ENCODE data around the gene CAMK2D.

The CAMK2D gene

GRCh38 chr4:113596396-113596795, 165.1 kb downstream of the CAMK2D start:
- no peak for DNase-seq (ENCODE audit: low read depth)

GRCh38 chr4:113594231-113594556, 167.3 kb downstream of the CAMK2D start:
- H3K36me3 ChIP-seq (ENCODE audit: control insufficient read depth, insufficient read depth, low read length, severe bottlenecking): peaks cover 26% of the 10 kb centered on the region
- H3K4me3 ChIP-seq (ENCODE audit: low read length): no peak overlapping the region

More at GRCh38 chr4:113596396-113596795, 165.1 kb downstream of the CAMK2D start:
- Histone ChIP-seq H3K9ac (ENCODE audit: low read length) (no peak overlapping the region), H3K4me3 (ENCODE audit: low read length) (no peak overlapping the region), H3K9me3 (ENCODE audit: control insufficient read depth, low read length) (no peaks in the 10 kb centered on the region), H3K36me3 (ENCODE audit: control insufficient read depth, insufficient read depth, low read length, severe bottlenecking) (peaks cover 37% of the 10 kb centered on the region), H3K27me3 (replicated peaks; ENCODE audit: control insufficient read depth, insufficient read depth, low read length) (no peaks in the 10 kb centered on the region), H3K4me1 (ENCODE audit: control insufficient read depth, insufficient read depth, low read length) (peaks cover 8% of the 10 kb centered on the region)

DNA sequence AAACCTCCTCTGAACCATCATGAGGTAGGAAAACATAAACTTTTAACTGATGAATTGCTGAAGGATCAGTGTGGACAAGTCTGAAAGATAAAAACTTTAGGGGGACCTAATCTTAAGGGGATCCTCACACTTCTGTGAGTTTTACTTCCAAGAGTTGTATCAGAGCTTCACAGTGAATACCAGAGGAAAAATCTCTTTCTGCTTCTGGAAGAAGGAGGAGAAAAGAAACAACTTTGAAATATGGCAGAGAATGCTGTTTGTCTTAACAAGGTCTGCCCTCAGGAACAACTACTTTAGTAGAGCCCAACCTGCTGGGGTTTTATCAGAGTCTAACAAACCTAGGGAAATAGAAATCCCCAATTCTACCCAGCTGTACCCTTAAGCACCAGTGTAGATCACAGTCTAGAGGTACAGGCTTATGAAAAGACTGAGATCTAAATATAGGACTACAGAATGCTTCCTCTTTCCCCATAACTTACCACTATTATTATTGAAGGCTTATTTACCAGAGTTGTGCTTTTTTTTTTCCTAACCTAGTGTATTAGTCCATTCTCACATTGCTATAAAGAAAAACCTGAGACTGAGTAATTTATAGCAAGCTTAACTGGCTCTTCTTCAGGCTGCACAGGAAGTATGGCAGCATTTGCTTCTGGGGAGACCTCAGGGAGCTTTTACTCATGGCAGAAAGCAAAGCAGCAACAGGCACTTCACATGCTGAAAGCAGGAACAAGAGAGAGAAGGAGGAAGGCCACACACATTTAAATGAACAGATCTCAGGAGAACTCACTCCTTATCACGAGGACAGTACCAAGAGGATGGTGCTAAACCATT, 167.9 kb downstream of the CAMK2D start:
- no peaks in the 10 kb centered on the region for H3K9me3 ChIP-seq (ENCODE audit: control insufficient read depth, low read length)
- no peak overlapping the region for H3K4me3 ChIP-seq (ENCODE audit: low read length)
- H3K36me3 ChIP-seq (ENCODE audit: control insufficient read depth, insufficient read depth, low read length, severe bottlenecking): peaks cover 24% of the 10 kb centered on the region
- H3K27me3 ChIP-seq (replicated peaks; ENCODE audit: control insufficient read depth, insufficient read depth, low read length): no peaks in the 10 kb centered on the region
- peaks cover 14% of the 10 kb centered on the region for H3K4me1 ChIP-seq (ENCODE audit: control insufficient read depth, insufficient read depth, low read length)
- no peak overlapping the region for H3K9ac ChIP-seq (ENCODE audit: low read length)
- DNase-seq (ENCODE audit: low read depth): no peak

More at GRCh38 chr4:113594231-113594556, 167.3 kb downstream of the CAMK2D start:
- Histone ChIP-seq H3K27me3 (replicated peaks; ENCODE audit: control insufficient read depth, insufficient read depth, low read length) (no peaks in the 10 kb centered on the region), H3K9ac (ENCODE audit: low read length) (no peak overlapping the region), H3K4me1 (ENCODE audit: control insufficient read depth, insufficient read depth, low read length) (peaks cover 9% of the 10 kb centered on the region), H3K9me3 (ENCODE audit: control insufficient read depth, low read length) (no peaks in the 10 kb centered on the region)
- no peak for DNase-seq (ENCODE audit: low read depth)

DNA sequence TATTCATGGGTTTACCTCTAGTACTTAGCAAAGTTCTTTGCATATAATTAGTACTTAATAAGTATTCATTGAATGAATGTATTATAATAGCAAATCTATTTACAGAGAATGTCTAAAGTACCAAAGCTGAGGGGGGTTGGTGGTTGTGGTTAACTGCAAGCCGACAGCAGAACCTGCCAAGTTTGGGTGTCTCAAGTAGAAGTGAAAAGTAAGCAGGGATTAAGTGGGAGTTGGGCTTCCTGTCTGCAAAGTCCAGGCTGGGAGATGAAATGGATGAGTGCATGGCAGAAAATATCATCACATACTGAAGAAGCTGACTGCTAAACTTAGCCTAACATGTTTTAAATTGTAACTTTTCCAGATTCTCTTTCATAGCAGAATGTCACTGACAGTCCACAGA, 169.6 kb downstream of the CAMK2D start:
- Histone ChIP-seq H3K4me1 (ENCODE audit: control insufficient read depth, insufficient read depth, low read length) (peaks cover 30% of the 10 kb centered on the region), H3K9ac (ENCODE audit: low read length) (no peak overlapping the region), H3K27me3 (replicated peaks; ENCODE audit: control insufficient read depth, insufficient read depth, low read length) (no peaks in the 10 kb centered on the region), H3K36me3 (ENCODE audit: control insufficient read depth, insufficient read depth, low read length, severe bottlenecking) (peaks cover 24% of the 10 kb centered on the region), H3K4me3 (ENCODE audit: low read length) (no peak overlapping the region), H3K9me3 (ENCODE audit: control insufficient read depth, low read length) (no peaks in the 10 kb centered on the region)
- DNase-seq (ENCODE audit: low read depth): no peak

GRCh38 chr4:113588895-113589668, 172.5 kb downstream of the CAMK2D start:
- H3K27me3 ChIP-seq (replicated peaks; ENCODE audit: control insufficient read depth, insufficient read depth, low read length): no peaks in the 10 kb centered on the region
- H3K9ac ChIP-seq (ENCODE audit: low read length): no peak overlapping the region
- no peak for DNase-seq (ENCODE audit: low read depth)
- H3K4me1 ChIP-seq (ENCODE audit: control insufficient read depth, insufficient read depth, low read length): peaks cover 58% of the 10 kb centered on the region
- peaks cover 14% of the 10 kb centered on the region for H3K36me3 ChIP-seq (ENCODE audit: control insufficient read depth, insufficient read depth, low read length, severe bottlenecking)
- no peak overlapping the region for H3K4me3 ChIP-seq (ENCODE audit: low read length)
- H3K9me3 ChIP-seq (ENCODE audit: control insufficient read depth, low read length): no peaks in the 10 kb centered on the region

DNA sequence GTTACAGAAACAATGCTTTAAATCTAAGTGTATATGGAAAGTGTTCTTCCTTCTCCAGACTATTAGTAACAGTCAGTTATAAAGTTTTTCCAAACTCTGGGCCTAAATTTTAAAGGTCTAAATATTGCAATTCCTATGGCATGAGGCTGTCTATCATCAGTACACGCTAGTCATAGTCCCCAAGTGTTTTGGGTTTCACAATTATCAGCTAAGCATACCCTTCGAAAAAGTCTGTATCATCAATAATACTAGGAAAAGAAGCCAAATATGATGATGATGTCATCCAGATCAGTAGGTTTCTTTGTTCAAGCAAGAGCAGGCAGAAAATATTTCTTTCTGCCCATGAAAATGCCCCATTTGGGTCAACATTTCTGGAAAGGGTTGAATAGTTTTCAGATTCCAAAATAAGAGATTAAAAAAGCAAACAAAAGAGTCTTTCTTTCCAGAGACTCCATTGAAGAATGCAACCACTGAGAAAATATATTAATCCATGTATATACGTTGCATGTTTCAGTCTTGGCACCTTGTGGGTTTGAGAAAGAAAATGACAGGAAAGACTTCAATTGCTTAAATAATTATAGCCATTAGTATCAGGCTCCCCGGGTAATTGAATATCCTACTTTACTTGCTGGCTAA, 173.8 kb downstream of the CAMK2D start:
- DNase-seq (ENCODE audit: low read depth): no peak
- Histone ChIP-seq H3K36me3 (ENCODE audit: control insufficient read depth, insufficient read depth, low read length, severe bottlenecking) (peaks cover 21% of the 10 kb centered on the region), H3K9ac (ENCODE audit: low read length) (peak overlapping the region; percentile 2), H3K4me1 (ENCODE audit: control insufficient read depth, insufficient read depth, low read length) (peaks cover 69% of the 10 kb centered on the region), H3K27me3 (replicated peaks; ENCODE audit: control insufficient read depth, insufficient read depth, low read length) (no peaks in the 10 kb centered on the region), H3K4me3 (ENCODE audit: low read length) (no peak overlapping the region), H3K9me3 (ENCODE audit: control insufficient read depth, low read length) (no peaks in the 10 kb centered on the region)

DNA sequence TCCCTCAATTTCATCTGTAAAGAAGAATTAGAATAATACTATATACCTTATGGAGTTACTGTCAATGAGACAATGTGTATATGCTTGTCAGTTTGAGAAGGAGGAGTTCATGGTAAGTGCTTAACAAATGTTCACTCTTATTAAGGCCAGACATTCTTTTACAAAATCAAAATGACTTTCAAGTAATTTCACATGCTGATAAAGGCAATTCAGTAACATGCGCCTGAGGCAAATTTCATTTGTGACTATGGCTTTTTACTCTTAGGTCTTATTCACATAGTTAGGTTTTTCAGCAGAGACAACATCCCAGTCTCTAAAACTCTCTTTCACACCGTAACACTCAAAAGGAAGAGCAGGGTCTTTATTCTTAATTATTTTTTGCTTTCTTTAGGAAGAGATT, 174.4 kb downstream of the CAMK2D start:
- Histone ChIP-seq H3K9ac (ENCODE audit: low read length) (peak overlapping the region; percentile 2), H3K4me1 (ENCODE audit: control insufficient read depth, insufficient read depth, low read length) (peaks cover 68% of the 10 kb centered on the region), H3K4me3 (ENCODE audit: low read length) (no peak overlapping the region), H3K9me3 (ENCODE audit: control insufficient read depth, low read length) (no peaks in the 10 kb centered on the region), H3K27me3 (replicated peaks; ENCODE audit: control insufficient read depth, insufficient read depth, low read length) (no peaks in the 10 kb centered on the region), H3K36me3 (ENCODE audit: control insufficient read depth, insufficient read depth, low read length, severe bottlenecking) (peaks cover 26% of the 10 kb centered on the region)
- DNase-seq (ENCODE audit: low read depth): no peak

DNA sequence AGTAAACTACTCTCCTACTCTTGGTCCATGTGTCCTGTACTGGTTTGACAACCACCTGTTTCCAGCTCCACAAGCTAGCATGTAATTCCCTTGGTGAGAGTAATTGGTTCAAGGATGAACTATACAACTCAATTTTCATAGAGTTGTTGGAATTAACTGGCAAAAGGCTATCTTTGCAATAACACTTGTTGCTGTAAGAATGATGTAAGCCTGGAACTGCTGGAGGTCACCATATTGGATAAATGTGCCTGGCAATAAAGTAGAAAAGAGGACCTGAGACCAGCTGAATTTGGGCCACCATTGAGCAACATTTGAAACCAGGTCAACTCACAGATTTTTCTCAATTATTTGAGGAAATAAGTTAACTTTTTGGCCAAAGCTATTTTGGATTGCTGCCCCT, 175.5 kb downstream of the CAMK2D start:
- Histone ChIP-seq H3K36me3 (ENCODE audit: control insufficient read depth, insufficient read depth, low read length, severe bottlenecking) (peaks cover 18% of the 10 kb centered on the region), H3K9ac (ENCODE audit: low read length) (no peak overlapping the region), H3K4me3 (ENCODE audit: low read length) (no peak overlapping the region), H3K4me1 (ENCODE audit: control insufficient read depth, insufficient read depth, low read length) (peaks cover 62% of the 10 kb centered on the region), H3K27me3 (replicated peaks; ENCODE audit: control insufficient read depth, insufficient read depth, low read length) (no peaks in the 10 kb centered on the region), H3K9me3 (ENCODE audit: control insufficient read depth, low read length) (no peaks in the 10 kb centered on the region)
- DNase-seq (ENCODE audit: low read depth): no peak

GRCh38 chr4:113584407-113585150, 177.0 kb downstream of the CAMK2D start:
- Histone ChIP-seq H3K9ac (ENCODE audit: low read length) (no peak overlapping the region), H3K9me3 (ENCODE audit: control insufficient read depth, low read length) (no peaks in the 10 kb centered on the region), H3K36me3 (ENCODE audit: control insufficient read depth, insufficient read depth, low read length, severe bottlenecking) (peaks cover 18% of the 10 kb centered on the region), H3K4me1 (ENCODE audit: control insufficient read depth, insufficient read depth, low read length) (peaks cover 62% of the 10 kb centered on the region), H3K4me3 (ENCODE audit: low read length) (no peak overlapping the region), H3K27me3 (replicated peaks; ENCODE audit: control insufficient read depth, insufficient read depth, low read length) (no peaks in the 10 kb centered on the region)
- peak; percentile 61 for DNase-seq (ENCODE audit: low read depth)

DNA sequence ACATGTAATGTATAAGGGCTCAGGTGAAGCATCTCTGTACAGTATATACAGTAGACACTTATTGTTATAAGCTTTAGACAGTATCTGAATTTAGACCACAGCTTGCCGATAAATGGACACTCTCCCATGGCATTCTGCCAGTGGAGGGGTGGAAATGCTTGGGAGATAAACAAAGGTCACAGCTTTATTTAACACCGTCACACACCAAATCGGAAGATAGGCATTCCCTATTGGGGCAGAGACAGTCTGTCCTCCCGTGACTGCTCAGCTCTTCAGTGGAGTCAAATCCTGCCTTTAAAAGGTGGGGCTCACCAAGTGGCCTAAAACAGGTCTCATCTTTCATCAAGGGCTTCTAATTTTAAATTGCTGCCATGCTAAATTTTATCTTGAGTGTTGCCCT, 178.8 kb downstream of the CAMK2D start:
- no peak overlapping the region for H3K9ac ChIP-seq (ENCODE audit: low read length)
- DNase-seq (ENCODE audit: low read depth): no peak
- no peaks in the 10 kb centered on the region for H3K9me3 ChIP-seq (ENCODE audit: control insufficient read depth, low read length)
- no peak overlapping the region for H3K4me3 ChIP-seq (ENCODE audit: low read length)
- peaks cover 47% of the 10 kb centered on the region for H3K4me1 ChIP-seq (ENCODE audit: control insufficient read depth, insufficient read depth, low read length)
- peaks cover 14% of the 10 kb centered on the region for H3K36me3 ChIP-seq (ENCODE audit: control insufficient read depth, insufficient read depth, low read length, severe bottlenecking)
- no peaks in the 10 kb centered on the region for H3K27me3 ChIP-seq (replicated peaks; ENCODE audit: control insufficient read depth, insufficient read depth, low read length)

DNA sequence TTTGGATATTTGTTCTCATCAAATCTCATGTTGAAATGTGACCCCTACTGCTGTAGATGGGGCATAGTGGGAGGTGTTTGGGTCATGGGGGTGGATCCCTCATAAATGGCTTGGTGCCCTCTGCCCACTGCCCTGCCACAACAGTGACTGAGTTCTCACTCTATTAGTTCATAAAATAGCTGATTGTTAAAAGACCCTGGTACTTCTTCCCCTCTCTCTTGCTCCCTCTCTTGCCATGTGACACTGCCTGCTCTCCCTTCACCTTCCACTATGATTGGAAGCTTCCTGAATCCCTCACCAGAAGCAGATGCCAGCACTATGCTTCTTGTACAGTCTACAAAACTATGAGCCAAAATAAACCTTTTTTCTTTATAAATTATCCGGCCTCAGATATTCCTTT, 182.2 kb downstream of the CAMK2D start:
- H3K27me3 ChIP-seq (replicated peaks; ENCODE audit: control insufficient read depth, insufficient read depth, low read length): no peaks in the 10 kb centered on the region

More for the DNA sequence above, 182.2 kb downstream of the CAMK2D start:
- Histone ChIP-seq H3K4me1 (ENCODE audit: control insufficient read depth, insufficient read depth, low read length) (peaks cover 32% of the 10 kb centered on the region), H3K9ac (ENCODE audit: low read length) (no peak overlapping the region), H3K36me3 (ENCODE audit: control insufficient read depth, insufficient read depth, low read length, severe bottlenecking) (peaks cover 14% of the 10 kb centered on the region), H3K4me3 (ENCODE audit: low read length) (no peak overlapping the region), H3K9me3 (ENCODE audit: control insufficient read depth, low read length) (no peaks in the 10 kb centered on the region)
- no peak for DNase-seq (ENCODE audit: low read depth)
